Tibial nerve (tissue), 3 donors: Measurements from ENCODE around the gene SLC24A3.

ENCODE experiments used
- POLR2A ChIP-seq, 2 donors: fragments of 450-650 bp; IDR thresholded peaks; one replicate each; pipeline ENCODE4 v1.6.1; 2017; ENCODE audit warnings: antibody characterized with exemption in 2 of 2, mild to moderate bottlenecking in 2 of 2, moderate library complexity in 2 of 2
- TF ChIP-seq, protein P1 (sequence below), 5 experiments: fragments of 200-600 bp in 3 of 5; fragments of 450-650 bp in 2 of 5; sonication (generic) in 3 of 5; IDR thresholded peaks; one replicate each; pipeline ENCODE4 v1.5.1; 2016 to 2019; ENCODE audit warnings: antibody characterized with exemption in 5 of 5, mild to moderate bottlenecking in 3 of 5, moderate library complexity in 2 of 5

DNA sequence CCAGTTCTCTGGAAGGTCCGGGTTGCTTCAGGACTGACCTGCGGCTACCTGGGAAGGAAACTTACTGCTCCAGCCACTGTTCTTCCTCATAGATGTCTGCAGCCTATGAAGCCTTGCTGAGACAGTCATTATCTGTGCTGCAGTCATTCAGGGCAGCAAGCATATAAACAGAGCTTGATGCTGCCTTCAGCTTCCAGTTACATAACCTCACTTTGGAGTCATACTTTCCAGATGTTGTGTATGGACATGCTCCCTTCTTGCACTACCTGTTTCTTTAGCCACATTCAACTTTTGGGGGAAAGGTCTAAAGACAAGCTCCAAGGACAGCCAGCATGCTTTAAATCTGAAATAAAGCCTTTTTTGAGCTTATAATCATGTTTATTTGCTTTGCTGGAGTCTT is 98.1 kb downstream of the SLC24A3 start:
- TF ChIP-seq POLR2A (IDR thresholded peaks at IDR 0.05): no peak
- TF ChIP-seq, protein P1, sequence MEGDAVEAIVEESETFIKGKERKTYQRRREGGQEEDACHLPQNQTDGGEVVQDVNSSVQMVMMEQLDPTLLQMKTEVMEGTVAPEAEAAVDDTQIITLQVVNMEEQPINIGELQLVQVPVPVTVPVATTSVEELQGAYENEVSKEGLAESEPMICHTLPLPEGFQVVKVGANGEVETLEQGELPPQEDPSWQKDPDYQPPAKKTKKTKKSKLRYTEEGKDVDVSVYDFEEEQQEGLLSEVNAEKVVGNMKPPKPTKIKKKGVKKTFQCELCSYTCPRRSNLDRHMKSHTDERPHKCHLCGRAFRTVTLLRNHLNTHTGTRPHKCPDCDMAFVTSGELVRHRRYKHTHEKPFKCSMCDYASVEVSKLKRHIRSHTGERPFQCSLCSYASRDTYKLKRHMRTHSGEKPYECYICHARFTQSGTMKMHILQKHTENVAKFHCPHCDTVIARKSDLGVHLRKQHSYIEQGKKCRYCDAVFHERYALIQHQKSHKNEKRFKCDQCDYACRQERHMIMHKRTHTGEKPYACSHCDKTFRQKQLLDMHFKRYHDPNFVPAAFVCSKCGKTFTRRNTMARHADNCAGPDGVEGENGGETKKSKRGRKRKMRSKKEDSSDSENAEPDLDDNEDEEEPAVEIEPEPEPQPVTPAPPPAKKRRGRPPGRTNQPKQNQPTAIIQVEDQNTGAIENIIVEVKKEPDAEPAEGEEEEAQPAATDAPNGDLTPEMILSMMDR (IDR thresholded peaks at IDR 0.05): no peak
